Measurements from ENCODE around the gene TRIM38. TPM values are rescaled to one million over a fixed set of nuclear protein-coding genes. Genes with fewer than 3 reads are reported as not detected.
"Not testable (repeated sequence)": the region's sequence is repeated elsewhere in the genome, so short reads cannot be mapped to it uniquely, and the experiment has no call there.

Gene TRIM38
- total RNA-seq, 1 experiment from 2014 or later: 4.3 TPM

DNA sequence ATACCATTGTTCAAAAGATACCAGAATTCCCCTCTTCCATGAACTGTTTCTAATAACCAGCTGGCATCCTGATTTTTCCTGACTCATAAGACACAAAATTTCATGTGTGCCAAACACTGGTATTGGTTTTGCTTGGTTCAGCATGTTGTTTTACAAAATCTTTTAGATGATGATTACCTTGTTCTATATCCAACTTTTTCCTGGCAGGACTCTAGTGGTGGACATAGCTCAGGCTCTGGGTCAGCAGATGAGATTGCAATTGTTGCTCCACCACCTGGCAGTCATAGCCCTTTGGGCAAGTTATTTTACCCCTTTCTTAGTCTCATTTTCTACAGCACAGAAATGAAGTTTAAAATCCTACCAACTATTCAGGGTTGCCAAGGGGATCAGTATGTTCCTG is 6.2 kb downstream of the TRIM38 start:
- DNase-seq (ENCODE audit: low read depth): no peak

GRCh38 chr6:25971187-25971821 is 8.7 kb downstream of the TRIM38 start:
- peak; percentile 92 for DNase-seq (ENCODE audit: low read depth)

DNA sequence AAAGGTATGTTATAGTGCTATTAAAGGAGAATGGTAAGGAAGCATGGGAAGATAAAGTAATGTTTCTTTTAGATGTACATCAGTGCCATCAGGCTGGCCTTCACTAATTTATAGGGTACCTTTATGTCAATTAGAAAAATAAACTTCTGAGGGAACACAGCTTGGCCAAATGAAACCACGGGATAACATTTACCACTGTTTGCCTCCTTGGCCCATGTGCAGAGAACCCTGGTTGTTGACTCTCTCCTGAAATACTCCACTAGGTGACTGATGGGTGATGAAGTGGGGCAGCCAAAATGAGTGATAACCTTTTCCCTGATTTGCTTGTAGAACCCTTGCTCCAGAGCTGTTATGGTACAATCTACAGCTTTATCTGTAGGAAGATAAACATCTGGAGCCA is 9.5 kb downstream of the TRIM38 start:
- DNase-seq (ENCODE audit: low read depth): no peak

DNA sequence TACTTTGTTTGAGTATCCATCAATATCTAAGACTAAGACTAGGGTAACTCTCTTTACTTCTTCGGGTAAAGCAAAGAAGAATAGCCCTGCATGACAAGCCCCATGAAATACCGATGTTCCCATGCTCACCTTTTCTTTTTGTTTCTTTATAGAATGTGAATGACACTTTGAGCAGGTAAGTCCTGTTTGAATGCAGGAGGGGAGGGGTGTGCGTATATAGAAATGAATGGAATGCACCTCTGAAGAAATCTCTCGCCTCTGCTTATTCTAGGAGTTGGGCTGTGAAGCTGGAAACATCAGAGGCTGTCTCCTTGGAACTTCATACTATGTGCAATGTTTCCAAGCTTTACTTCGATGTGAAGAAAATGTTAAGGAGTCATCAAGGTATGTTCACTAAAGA is 10.3 kb downstream of the TRIM38 start:
- no peak for DNase-seq (ENCODE audit: low read depth)

- DNase-seq (ENCODE audit: low read depth): no peak
These were observed 11.4 kb downstream of the TRIM38 start for GRCh38 chr6:25973923-25974555.

DNA sequence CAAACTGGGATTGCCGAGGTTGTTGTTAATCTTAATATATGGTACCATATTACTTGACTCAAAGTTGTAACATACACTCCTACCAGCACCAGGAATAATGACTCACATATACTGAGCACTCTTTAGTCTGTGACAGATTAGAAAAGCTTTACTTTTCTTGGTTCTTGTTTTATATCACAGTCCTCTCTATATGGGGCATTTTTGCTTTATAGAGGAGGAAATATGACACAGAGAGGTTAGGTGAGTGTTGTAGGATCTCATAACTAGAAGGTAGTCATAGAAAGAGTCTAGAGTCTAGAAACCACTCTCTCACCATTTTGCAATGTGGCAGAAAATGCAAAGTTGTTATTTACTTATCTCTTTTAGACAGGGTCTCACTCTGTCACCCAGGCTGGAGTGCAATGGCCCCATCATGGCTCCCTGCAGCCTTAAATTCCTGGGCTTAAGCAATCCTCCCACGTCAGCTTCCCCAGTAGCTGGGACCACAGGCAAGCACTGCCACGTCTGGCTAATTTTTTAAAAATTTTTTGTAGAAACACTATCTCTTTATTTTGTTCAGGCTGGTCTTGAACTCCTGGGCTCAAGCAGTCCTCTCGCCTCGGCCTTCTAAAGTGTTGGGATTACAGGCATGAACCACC is 13.4 kb downstream of the TRIM38 start:
- DNase-seq (ENCODE audit: low read depth): no peak

GRCh38 chr6:25980935-25981334 is 18.3 kb downstream of the TRIM38 start:
- no peak for DNase-seq (ENCODE audit: low read depth)

DNA sequence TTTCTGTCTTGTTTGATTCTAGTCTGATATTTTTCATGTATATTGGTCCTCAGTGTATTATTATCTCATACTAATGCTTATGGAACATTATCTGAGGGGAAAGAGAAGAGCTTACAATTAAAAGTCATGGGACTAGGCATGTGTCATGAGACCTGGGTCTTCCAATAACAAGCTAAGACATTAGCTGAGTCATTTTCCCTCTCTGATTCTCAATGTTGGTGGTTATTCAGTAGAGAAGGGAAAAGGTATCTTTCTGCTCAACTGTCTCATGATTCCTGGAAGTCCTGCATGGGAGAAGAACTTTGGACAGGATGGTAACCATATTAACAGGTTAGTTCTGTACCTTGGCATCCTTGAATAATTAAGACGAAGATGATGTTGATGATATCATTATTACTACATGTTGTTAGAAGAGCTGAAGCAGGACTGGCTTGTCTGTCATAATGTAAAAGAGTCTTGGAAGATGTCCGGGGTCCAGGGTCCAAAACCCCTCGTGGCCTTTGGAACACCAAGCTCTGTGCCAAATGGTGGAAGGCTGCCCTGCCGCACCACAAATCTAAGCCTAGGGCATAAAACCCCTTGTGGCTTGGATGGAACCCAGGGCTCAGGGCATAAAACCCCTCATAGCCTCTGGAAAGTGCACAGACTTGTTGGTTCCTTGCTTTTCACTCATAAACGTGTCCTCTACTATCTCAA is 19.1 kb downstream of the TRIM38 start:
- no peak for DNase-seq (ENCODE audit: low read depth)

DNA sequence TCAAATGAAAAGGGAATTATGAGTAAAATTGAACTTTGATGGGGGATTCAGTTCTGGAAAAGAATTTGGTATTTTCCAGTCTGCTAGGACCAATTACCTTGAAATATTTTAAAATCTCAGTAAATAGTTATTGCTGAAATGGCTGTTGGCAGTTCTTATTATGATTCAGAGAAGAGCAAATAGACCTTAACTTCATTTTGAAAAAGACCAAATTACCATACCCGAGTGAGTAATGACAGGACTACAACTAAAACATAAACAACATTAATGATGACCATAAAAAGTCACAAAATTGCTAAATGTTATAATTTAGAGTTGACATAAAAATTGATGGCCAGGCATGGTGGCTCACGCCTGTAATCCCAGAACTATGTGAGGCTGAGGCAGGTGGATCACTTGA is 21.7 kb downstream of the TRIM38 start:
- no peak for DNase-seq (ENCODE audit: low read depth)

DNA sequence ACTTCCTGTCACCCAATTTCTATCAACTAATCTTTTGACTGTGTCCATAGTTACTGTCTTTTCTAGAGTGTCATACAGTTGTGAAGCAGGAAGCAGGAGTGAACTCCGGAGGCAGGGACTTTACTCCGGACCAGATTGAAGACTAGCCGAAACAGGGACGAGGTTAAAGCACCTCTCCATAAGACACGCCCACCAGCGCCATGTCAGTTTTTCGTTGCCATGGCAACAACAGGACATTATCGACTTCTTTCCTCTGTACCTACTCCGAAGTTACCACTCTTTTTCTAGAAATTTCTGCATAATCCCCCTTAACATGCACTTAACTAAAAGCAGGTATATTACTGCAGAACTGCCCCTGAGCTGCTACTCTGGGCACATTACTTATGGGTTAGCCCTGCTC is 25.2 kb downstream of the TRIM38 start:
- DNase-seq (ENCODE audit: low read depth): no peak

DNA sequence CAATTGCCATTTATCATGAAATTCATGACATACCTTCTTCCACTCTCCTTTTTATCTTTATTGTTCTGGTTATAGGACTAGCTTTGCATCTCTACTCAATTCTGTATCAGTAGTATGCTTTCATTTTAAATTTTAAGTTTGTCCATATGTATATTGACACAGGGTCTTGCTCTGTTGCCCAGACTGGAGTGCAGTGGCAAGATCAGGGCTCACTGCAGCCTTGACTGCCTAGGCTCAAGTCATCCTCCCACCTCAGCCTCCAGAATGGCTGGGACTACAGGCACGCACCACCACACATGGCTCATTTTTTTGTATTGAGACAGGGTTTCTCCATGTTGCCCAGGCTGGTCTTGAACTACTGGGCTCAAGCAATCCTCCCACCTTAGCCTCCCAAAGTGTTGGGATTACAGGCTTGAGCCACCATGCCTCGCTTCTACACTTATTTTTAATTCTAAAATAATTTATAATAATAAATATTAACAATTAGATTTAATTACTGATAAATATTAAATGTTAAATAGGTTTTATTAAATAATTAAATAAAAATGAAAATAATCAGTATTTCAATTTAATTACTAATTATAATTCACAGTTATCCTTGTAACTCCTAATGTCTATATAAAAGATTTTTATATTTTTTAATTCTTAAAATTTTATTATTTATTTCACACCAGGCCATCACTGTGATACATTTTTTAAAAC is 27.7 kb downstream of the TRIM38 start:
- DNase-seq (ENCODE audit: low read depth): no peak

- peak; percentile 51 for DNase-seq (ENCODE audit: low read depth)
These were observed 29.3 kb downstream of the TRIM38 start for GRCh38 chr6:25991785-25992412.

DNA sequence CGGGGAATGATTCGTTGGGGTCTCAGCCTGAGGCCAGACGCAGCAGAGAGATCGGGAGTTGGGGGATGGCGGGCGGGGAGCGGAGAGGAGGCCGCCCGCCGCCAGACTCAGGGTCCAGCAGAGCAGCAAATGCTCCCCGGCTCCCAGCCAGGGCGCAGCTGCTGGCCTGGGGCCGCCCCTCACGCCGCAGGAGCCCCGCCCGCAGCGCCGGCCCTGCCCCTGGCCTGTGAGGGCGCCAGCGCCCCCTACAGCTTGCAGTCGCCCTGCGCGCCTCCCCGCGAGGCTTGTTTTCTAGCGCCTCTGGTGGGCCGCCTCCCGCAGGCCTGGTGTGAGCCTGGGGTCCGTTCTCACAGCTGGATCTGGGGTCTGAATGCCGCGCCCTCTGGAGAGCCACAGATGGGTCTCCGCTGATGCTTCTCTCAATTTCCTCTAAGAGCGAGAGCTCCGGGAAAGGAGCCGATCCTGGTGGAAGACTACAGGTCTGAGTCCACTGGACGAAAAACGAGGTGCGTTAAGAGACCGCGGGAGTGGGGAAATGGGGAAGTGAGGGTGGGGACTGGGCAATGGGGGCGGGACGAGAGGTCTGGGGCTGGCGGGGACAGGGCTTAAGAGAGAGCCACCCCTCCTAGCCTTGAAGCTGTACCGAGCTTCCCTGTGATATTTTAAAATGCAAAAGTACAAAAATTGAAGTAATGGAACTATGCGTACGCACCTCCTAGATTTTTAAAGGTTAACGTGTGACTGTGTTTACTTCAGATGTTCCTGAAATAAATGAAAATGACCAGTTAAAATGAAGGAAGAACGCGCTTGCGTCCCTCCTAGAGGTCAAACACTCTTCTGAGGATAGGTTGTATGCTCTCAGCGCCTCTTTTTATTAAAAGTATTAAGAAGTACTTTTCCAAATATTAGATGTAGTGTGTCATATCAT is 30.1 kb downstream of the TRIM38 start:
- DNase-seq (ENCODE audit: low read depth): peak; percentile 93

DNA sequence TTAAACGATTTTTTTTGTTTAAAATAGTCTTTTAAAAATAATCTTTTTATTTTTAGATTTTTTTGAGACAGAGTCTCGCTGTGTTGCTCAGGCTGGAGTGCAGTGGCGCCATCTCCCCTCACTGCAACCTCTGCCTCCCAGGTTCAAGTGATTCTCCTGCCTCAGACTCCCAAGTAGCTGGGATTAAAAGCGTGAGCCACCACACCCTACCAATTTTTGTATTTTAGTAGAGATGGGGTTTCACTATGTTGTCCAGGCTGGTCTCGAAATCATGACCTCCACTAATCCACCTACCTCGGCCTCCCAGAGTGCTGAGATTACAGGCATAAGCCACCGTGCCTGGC is 30.7 kb downstream of the TRIM38 start:
- not testable (repeated sequence) for DNase-seq (ENCODE audit: low read depth)

DNA sequence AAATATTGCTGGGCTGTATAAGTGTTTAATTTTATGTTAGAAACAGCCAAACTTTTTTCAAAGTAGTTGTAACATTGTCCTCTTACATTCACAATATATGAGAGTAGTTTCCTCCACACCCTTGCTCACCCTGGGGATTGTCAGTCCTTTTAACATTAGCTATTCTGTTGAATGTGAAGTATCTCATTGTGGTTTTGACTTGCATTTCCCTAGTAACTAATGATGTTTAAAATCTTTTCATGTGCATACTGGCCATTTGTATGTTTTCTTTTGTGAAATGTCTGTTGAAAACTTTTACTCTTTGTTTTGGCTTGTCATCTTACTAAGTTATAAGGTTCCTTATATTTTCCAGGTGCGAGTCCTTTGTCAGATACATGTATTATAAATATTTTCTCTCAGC is 32.9 kb downstream of the TRIM38 start:
- DNase-seq (ENCODE audit: low read depth): no peak

GRCh38 chr6:25997921-25998320 is 35.3 kb downstream of the TRIM38 start:
- no peak for DNase-seq (ENCODE audit: low read depth)

DNA sequence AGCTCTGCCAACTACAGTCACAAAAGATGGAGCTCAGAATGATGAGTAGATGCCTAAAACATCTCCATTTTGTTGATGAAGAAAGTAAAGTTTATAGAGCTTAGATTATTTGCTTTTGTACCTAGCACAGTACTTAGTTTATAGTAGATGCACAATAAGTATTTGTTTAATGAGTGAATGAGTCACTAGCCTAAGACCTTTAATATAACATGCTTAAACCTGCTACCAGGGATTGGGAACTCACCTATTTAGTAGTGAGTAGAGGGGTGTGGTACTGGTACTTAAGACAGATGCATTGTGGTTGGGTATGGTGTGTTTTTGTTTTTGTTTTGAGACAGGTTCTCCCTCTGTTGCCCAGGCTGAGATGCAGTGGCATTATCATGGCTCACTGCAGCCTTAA is 35.8 kb downstream of the TRIM38 start:
- no peak for DNase-seq (ENCODE audit: low read depth)

DNA sequence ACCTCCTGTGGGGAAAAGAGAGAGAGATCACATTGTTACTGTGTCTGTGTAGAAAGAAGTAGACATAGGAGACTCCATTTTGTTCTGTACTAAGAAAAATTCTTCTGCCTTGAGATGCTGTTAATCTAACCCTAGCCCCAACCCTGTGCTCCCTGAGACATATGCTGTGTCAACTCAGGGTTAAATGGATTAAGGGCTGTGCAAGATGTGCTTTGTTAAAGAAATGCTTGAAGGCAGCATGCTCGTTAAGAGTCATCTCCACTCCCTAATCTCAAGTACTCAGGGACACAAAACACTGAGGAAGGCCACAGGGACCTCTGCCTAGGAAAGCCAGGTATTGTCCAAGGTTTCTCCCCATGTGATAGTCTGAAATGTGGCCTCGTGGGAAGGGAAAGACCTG is 36.6 kb downstream of the TRIM38 start:
- DNase-seq (ENCODE audit: low read depth): not testable (repeated sequence)

- DNase-seq (ENCODE audit: low read depth): no peak
These were observed 38.0 kb downstream of the TRIM38 start for GRCh38 chr6:26000366-26001144.

Measured in HT1080 (cell line).